Esophagus squamous epithelium (tissue), 5 donors: ENCODE results near the gene CX3CL1. TPM values are rescaled to one million over a fixed set of nuclear protein-coding genes. Genes with fewer than 3 reads are reported as not detected.
"Not testable (repeated sequence)": the region's sequence is repeated elsewhere in the genome, so short reads cannot be mapped to it uniquely, and the experiment has no call there.

ENCODE experiments used
- DNase-seq: peaks from one replicate; lab custom pipeline; 2025; lab: John Stamatoyannopoulos, UW
- H3K27ac ChIP-seq, 4 donors: fragments of 200-600 bp; sonication (generic); one replicate each; pipeline ENCODE4 v1.5.1; 2016 to 2019; ENCODE audit warnings: mild to moderate bottlenecking in 1 of 4
- H3K27me3 ChIP-seq, 4 donors: fragments of 200-600 bp; sonication (generic); 1 replicate in 3 of 4; 2 replicates in 1 of 4; pipeline versions ENCODE4 v1.5.1 to v1.6.0; 2017 to 2021; ENCODE audit warnings: antibody characterized with exemption in 1 of 4
- H3K36me3 ChIP-seq, 3 donors: fragments of 200-600 bp; sonication (generic); one replicate each; pipeline ENCODE4 v1.5.1; 2016 to 2019
- H3K4me1 ChIP-seq, 3 donors: fragments of 200-600 bp; sonication (generic); one replicate each; pipeline ENCODE4 v1.5.1; 2017 to 2019
- H3K4me3 ChIP-seq, 4 donors: fragments of 200-600 bp; sonication (generic); 1 replicate in 3 of 4; 2 replicates in 1 of 4; pipeline ENCODE4 v1.5.1; 2016 to 2019; ENCODE audit warnings: mild to moderate bottlenecking in 2 of 4, moderate library complexity in 1 of 4
- H3K9me3 ChIP-seq, 3 donors: fragments of 200-600 bp; sonication (generic); one replicate each; pipeline ENCODE4 v1.5.1; 2016 to 2019
- POLR2A ChIP-seq, 4 donors: fragments of 450-650 bp; IDR thresholded peaks; one replicate each; pipeline ENCODE4 v1.6.1; 2017; ENCODE audit warnings: antibody characterized with exemption in 4 of 4, mild to moderate bottlenecking in 4 of 4, moderate library complexity in 3 of 4
- WGBS, 2 donors: methylation state at CpG; one replicate each; pipeline ENCODE4 v1.1.5; 2018; 5-methylcytosine and 5-hydroxymethylcytosine counted together
- intact Hi-C: fragments of 100-400 bp; cut with DNase I; formaldehyde crosslinking; loops from one replicate; pipeline ENCODE4 v1.15.0; 2022
- total RNA-seq, 4 donors: library from RNA; depleted of rRNA; stranded (reverse); fragments of >200 nt; gene quantifications; one replicate each; pipeline ENCODE4 v1.1.0, GENCODE V29; 2016
- TF ChIP-seq, protein P1 (sequence below), 6 experiments: fragments of 450-650 bp in 4 of 6; fragments of 200-600 bp in 2 of 6; sonication (generic) in 2 of 6; IDR thresholded peaks; one replicate each; pipeline ENCODE4 v1.5.1; 2016 to 2019; ENCODE audit warnings: antibody characterized with exemption in 6 of 6, mild to moderate bottlenecking in 4 of 6, moderate library complexity in 4 of 6
- donor health status: DM: yes; HTN: yes; CAD: no.

Gene CX3CL1
- total RNA-seq, 4 donors from 2014 or later = 3.3 to 14.8 (median 7.4) TPM

DNA sequence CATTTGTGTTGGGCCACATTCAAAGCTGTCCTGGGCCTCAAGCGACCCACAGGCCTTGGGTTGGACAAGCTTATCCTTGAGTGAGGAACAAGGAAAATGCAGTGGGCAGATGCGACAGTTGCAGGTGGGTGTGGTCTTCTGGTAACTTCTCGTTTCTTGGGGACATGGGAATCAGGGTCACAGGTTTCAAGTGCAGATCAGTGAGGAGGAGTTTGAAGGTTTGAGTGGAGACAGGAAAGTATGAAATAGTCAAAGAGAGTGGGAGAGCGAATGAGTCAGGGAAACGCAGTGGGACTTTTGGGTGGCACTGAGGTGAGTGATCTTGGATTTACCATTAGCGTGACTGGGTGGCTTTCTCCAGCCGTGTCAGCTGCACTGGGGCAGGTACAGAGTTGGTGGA, 29.1 kb upstream of the CX3CL1 start:
- H3K27ac ChIP-seq = no peak overlapping the region
- H3K36me3 ChIP-seq = no peaks in the 10 kb centered on the region
- no peaks in the 10 kb centered on the region for H3K27me3 ChIP-seq
- WGBS, 2 donors = 82 to 87% methylated on average over 7 of the region's 7 CpGs
- DNase-seq = no peak
- no peaks in the 10 kb centered on the region for H3K9me3 ChIP-seq
- H3K4me1 ChIP-seq = peaks cover 0 to 25% (median 14%) of the 10 kb centered on the region in 3 donors
- intact Hi-C loops = no loop called here
- no peak overlapping the region for H3K4me3 ChIP-seq
- TF ChIP-seq, protein P1, sequence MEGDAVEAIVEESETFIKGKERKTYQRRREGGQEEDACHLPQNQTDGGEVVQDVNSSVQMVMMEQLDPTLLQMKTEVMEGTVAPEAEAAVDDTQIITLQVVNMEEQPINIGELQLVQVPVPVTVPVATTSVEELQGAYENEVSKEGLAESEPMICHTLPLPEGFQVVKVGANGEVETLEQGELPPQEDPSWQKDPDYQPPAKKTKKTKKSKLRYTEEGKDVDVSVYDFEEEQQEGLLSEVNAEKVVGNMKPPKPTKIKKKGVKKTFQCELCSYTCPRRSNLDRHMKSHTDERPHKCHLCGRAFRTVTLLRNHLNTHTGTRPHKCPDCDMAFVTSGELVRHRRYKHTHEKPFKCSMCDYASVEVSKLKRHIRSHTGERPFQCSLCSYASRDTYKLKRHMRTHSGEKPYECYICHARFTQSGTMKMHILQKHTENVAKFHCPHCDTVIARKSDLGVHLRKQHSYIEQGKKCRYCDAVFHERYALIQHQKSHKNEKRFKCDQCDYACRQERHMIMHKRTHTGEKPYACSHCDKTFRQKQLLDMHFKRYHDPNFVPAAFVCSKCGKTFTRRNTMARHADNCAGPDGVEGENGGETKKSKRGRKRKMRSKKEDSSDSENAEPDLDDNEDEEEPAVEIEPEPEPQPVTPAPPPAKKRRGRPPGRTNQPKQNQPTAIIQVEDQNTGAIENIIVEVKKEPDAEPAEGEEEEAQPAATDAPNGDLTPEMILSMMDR (IDR thresholded peaks at IDR 0.05) = no peak
- TF ChIP-seq POLR2A (IDR thresholded peaks at IDR 0.05) = no peak

DNA sequence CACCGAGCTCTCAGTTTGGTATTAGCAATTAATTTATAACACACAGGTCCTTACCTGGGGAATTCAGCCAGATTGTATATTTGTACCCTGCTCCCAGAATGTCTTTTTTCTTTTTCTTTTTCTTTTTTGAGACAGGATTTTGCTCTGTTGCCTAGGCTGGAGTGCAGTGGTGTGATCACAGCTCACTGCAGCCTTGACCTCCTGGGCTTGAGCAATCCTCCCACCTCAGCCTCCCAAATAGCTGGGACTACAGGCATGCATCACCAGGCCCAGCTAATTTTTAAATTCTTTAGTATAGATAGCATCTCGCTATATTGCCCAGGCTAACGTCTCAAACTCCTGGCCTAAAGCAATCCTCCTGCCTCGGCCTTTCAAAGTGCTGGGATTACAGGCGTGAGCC, 28.2 kb upstream of the CX3CL1 start:
- H3K36me3 ChIP-seq, H3K9me3 ChIP-seq, H3K4me3 ChIP-seq, DNase-seq, H3K27ac ChIP-seq, intact Hi-C loops, H3K27me3 ChIP-seq: not testable (repeated sequence)
- peaks cover 0 to 24% (median 14%) of the 10 kb centered on the region in 3 donors for H3K4me1 ChIP-seq
- 95 to 98% methylated on average over 5 of the region's 5 CpGs for WGBS, 2 donors

DNA sequence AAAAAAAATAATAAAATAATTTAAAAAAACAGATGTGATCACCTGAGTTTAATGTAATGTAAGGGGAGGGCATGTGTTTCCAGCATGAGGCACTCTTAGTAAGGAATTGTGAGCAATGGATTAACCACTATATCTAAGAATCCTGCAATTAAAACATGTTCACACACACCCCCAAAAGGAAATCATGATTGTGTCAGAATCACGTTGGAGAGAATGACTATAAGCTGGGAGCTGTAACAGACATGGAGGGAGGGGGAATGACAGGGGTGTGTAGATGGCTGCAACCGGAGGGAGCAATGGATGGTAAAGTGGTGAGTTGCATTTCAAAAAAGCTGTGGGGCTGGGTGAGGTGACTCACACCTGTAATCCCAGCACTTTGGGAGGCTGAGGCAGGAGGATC, 27.3 kb upstream of the CX3CL1 start:
- DNase-seq = no peak
- peaks cover 0 to 18% (median 14%) of the 10 kb centered on the region in 3 donors for H3K4me1 ChIP-seq
- H3K9me3 ChIP-seq = no peaks in the 10 kb centered on the region
- TF ChIP-seq POLR2A (IDR thresholded peaks at IDR 0.05) = no peak
- TF ChIP-seq, protein P1 (IDR thresholded peaks at IDR 0.05) = no peak
- H3K27ac ChIP-seq = no peak overlapping the region
- H3K36me3 ChIP-seq = no peaks in the 10 kb centered on the region
- WGBS, 2 donors = 32% methylated on average over 2 of the region's 2 CpGs
- intact Hi-C loops = no loop called here
- no peak overlapping the region for H3K4me3 ChIP-seq
- peaks cover 0 to 8% (median 0%) of the 10 kb centered on the region in 4 donors for H3K27me3 ChIP-seq

DNA sequence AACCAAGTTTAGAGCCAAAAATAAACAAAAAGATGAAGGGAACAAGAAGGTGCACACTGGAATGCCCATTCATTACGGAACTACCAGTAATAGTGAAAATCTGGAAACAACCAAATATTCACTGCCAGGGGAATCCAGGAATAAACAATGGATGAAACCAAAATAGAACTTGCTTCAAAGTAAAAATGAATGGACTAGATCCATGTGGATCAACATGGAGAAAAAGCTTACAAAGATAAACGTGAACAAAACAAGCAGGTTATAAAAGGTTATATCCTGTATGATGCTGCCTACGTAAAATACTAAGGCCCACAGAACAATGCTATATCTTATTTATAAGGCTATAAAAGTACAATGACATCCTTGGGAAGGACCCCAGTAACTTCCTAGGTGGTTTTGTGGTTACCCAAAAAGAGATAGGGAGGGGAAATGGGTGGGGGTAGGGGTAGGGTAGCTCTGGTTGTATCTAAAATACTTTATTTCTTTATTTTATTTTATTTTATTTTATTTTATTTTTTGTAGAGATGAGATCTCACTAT, 26.6 kb upstream of the CX3CL1 start:
- H3K9me3 ChIP-seq = no peaks in the 10 kb centered on the region
- H3K4me1 ChIP-seq = peaks cover 0 to 17% (median 12%) of the 10 kb centered on the region in 3 donors
- no peak overlapping the region for H3K27ac ChIP-seq
- TF ChIP-seq, protein P1 (IDR thresholded peaks at IDR 0.05) = no peak
- intact Hi-C loops = no loop called here
- WGBS, 2 donors = 33 to 47% methylated on average over 3 of the region's 3 CpGs
- peaks cover 0 to 8% (median 0%) of the 10 kb centered on the region in 4 donors for H3K27me3 ChIP-seq
- no peak for DNase-seq
- H3K36me3 ChIP-seq = no peaks in the 10 kb centered on the region
- H3K4me3 ChIP-seq = no peak overlapping the region

DNA sequence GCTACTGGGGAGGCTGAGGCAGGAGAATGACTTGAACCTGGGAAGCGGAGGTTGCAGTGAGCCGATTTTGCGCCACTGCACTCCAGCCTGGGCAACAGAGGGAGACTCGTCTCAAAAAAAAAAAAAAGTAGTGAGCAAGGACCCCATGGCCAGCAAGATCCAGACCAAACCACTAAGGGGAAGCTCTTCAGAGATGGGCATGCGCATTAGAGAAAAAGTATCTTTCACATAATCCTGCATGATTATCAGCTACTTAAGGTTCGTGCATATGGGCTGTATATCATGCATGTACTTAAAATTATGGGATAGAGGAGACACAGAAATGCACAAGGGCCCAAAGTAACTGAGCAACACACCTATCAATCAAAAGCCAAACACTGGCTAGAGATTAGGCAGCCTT, 24.4 kb upstream of the CX3CL1 start:
- no peaks in the 10 kb centered on the region for H3K4me1 ChIP-seq
- no peak overlapping the region for H3K27ac ChIP-seq
- no peak for DNase-seq
- intact Hi-C loops = no loop called here
- TF ChIP-seq, protein P1 (IDR thresholded peaks at IDR 0.05) = no peak
- no peak for TF ChIP-seq POLR2A (IDR thresholded peaks at IDR 0.05)
- no peak overlapping the region for H3K4me3 ChIP-seq
- 93 to 94% methylated on average over 6 of the region's 6 CpGs for WGBS, 2 donors
- H3K9me3 ChIP-seq = no peaks in the 10 kb centered on the region
- no peaks in the 10 kb centered on the region for H3K36me3 ChIP-seq
- H3K27me3 ChIP-seq = peaks cover 0 to 16% (median 0%) of the 10 kb centered on the region in 4 donors

DNA sequence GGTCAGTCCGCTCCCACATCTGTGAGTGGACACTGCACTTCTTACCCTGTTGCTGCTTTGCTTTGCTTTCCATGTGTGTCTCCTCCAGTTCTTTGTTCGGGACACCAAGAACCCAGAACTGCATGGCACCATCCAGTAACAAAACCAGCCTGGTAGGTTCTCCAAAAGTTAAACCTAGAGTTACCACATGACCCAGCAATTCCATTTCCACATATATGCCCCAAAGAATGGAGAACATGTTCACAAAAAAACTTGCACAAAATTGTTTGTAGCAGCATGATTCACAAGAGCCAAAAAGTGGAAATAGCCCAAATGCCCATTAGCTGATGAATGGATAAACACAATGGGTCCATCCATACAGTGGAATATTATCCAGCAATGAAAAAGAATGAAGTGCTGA, 24.0 kb upstream of the CX3CL1 start:
- H3K9me3 ChIP-seq = no peaks in the 10 kb centered on the region
- WGBS, 2 donors = 92 to 100% methylated on average over 1 to 2 of the region's 2 CpGs
- intact Hi-C loops = no loop called here
- H3K27ac ChIP-seq = no peak overlapping the region
- H3K27me3 ChIP-seq = peaks cover 0 to 16% (median 0%) of the 10 kb centered on the region in 4 donors
- no peak overlapping the region for H3K4me3 ChIP-seq
- no peaks in the 10 kb centered on the region for H3K36me3 ChIP-seq
- no peaks in the 10 kb centered on the region for H3K4me1 ChIP-seq
- DNase-seq = no peak
- TF ChIP-seq, protein P1 (IDR thresholded peaks at IDR 0.05) = no peak
- TF ChIP-seq POLR2A (IDR thresholded peaks at IDR 0.05) = no peak
